Renal cortical epithelial cell (primary cell): ENCODE data around the gene THAP8. TPM values are rescaled to one million over a fixed set of nuclear protein-coding genes. Genes with fewer than 3 reads are reported as not detected.

Experiments used
- DNase-seq: peaks from one replicate; pipeline ENCODE4 v3.0.0-alpha.2; 2011; ENCODE audit warnings: low read depth
- total RNA-seq: library from RNA; depleted of rRNA; stranded (reverse); fragments of >200 nt; gene quantifications from 2 replicates; pipeline ENCODE4 v1.2.3, GENCODE V29; 2014

Gene THAP8
- total RNA-seq, 1 donor from 2014 or later: 3.5 TPM

- peak; percentile 82 for DNase-seq
Observed at GRCh38 chr19:35995048-35995993, 58.8 kb downstream of the THAP8 start, which contains the start of gene SDHAF1. Gene SDHAF1 (plus strand): TSS chr19:35995188. CDS start chr19:35995275, 87 bp downstream.

- no peak for DNase-seq
Observed at GRCh38 chr19:35993923-35994598, 60.0 kb downstream of the THAP8 start.

GRCh38 chr19:35992907-35993765, 60.9 kb downstream of the THAP8 start:
- no peak for DNase-seq

GRCh38 chr19:35991731-35992450, 62.2 kb downstream of the THAP8 start:
- DNase-seq: peak; percentile 75

- no peak for DNase-seq
Observed at GRCh38 chr19:35990771-35991730, 63.0 kb downstream of the THAP8 start.

- no peak for DNase-seq
Observed at GRCh38 chr19:35990156-35990555, 63.9 kb downstream of the THAP8 start.

- no peak for DNase-seq
Observed at GRCh38 chr19:35988824-35989223, 65.3 kb downstream of the THAP8 start.

- no peak for DNase-seq
Observed at GRCh38 chr19:35987571-35987896, 66.6 kb downstream of the THAP8 start.

GRCh38 chr19:35986664-35987570, 67.2 kb downstream of the THAP8 start:
- no peak for DNase-seq

GRCh38 chr19:35986111-35986510, 68.0 kb downstream of the THAP8 start:
- no peak for DNase-seq

Other genes starting within 250 kb of the THAP8 start
- 0.20 TPM in 1 of 2 replicates, not detected in the other for gene PRODH2, start 241.4 kb downstream of the THAP8 start, total RNA-seq
- gene NPHS1, start 201.8 kb downstream of the THAP8 start, total RNA-seq: not detected in 2 replicates
- gene KIRREL2, start 197.4 kb downstream of the THAP8 start, total RNA-seq: not detected in 2 replicates
- 0.52 and 2.9 TPM in 2 replicates for gene APLP1, start 185.7 kb downstream of the THAP8 start, total RNA-seq
- gene NFKBID, start 153.7 kb downstream of the THAP8 start, total RNA-seq: 4.2 and 8.7 TPM in 2 replicates
- not detected in 2 replicates for gene HCST, start 151.8 kb downstream of the THAP8 start, total RNA-seq
- gene TYROBP, start 146.0 kb downstream of the THAP8 start, total RNA-seq: not detected in 2 replicates
- 0.52 and 6.3 TPM in 2 replicates for gene LRFN3, start 117.9 kb downstream of the THAP8 start, total RNA-seq
- gene SDHAF1, start 59.1 kb downstream of the THAP8 start, total RNA-seq: 9.4 and 10.4 TPM in 2 replicates
- 1.0 and 4.5 TPM in 2 replicates for gene SYNE4, start 45.5 kb downstream of the THAP8 start, total RNA-seq
- 10.6 and 11.8 TPM in 2 replicates for gene ALKBH6, start 40.1 kb downstream of the THAP8 start, total RNA-seq
- 1.2 and 15.2 TPM in 2 replicates for gene CLIP3, start 21.4 kb downstream of the THAP8 start, total RNA-seq
- gene WDR62, start 612 bp upstream of the THAP8 start, total RNA-seq: 0.70 and 3.0 TPM in 2 replicates
- gene OVOL3, start 56.9 kb upstream of the THAP8 start, total RNA-seq: not detected in 2 replicates
- gene POLR2I, start 60.6 kb upstream of the THAP8 start, total RNA-seq: 38.2 and 49.5 TPM in 2 replicates
- 228 and 291 TPM in 2 replicates for gene TBCB, start 61.2 kb upstream of the THAP8 start, total RNA-seq
- 338 and 474 TPM in 2 replicates for gene CAPNS1, start 85.8 kb upstream of the THAP8 start, total RNA-seq
- 1.1 and 2.8 TPM in 2 replicates for gene COX7A1, start 98.2 kb upstream of the THAP8 start, total RNA-seq
- gene ZNF565, start 160.4 kb upstream of the THAP8 start, total RNA-seq: 5.0 and 7.9 TPM in 2 replicates
- gene ZNF146, start 160.8 kb upstream of the THAP8 start, total RNA-seq: 126 and 190 TPM in 2 replicates